Aorta (tissue), 5 donors: ENCODE data around the gene CACNB1. TPM values are rescaled to one million over a fixed set of nuclear protein-coding genes. Genes with fewer than 3 reads are reported as not detected.

Experiments used
- ATAC-seq: fragments of 200-7000 bp; cut with Tn5 transposase; one replicate; pipeline ENCODE4 v1.9.1; 2022; ENCODE audit warnings: moderate library complexity; ENCODE audit not compliant: low FRiP score
- DNase-seq, 2 donors: peaks; one replicate each; pipeline ENCODE4 v3.0.0-alpha.2; 2020
- H3K27ac ChIP-seq, 2 donors: one replicate each; pipeline ENCODE4 v1.5.1; 2013; ENCODE audit warnings: low read length in 2 of 2, mild to moderate bottlenecking in 2 of 2, moderate library complexity in 2 of 2, control low read depth in 1 of 2, inconsistent platforms in 1 of 2, low read depth in 1 of 2
- H3K27me3 ChIP-seq, 2 donors: one replicate each; pipeline ENCODE4 v1.6.1; 2013; ENCODE audit warnings: control low read depth in 1 of 2, low read length in 1 of 2, mild to moderate bottlenecking in 1 of 2, moderate library complexity in 1 of 2; ENCODE audit not compliant: insufficient read depth in 2 of 2, control insufficient read depth in 1 of 2
- H3K36me3 ChIP-seq, 2 donors: one replicate each; pipeline ENCODE4 v1.6.1; 2013; ENCODE audit warnings: control low read depth in 1 of 2, low read length in 1 of 2, mild to moderate bottlenecking in 1 of 2; ENCODE audit not compliant: insufficient read depth in 2 of 2, control insufficient read depth in 1 of 2
- H3K4me1 ChIP-seq, 2 donors: one replicate each; pipeline ENCODE4 v1.6.1; 2013; ENCODE audit warnings: low read length in 2 of 2, control low read depth in 1 of 2, mild to moderate bottlenecking in 1 of 2, moderate library complexity in 1 of 2; ENCODE audit not compliant: insufficient read depth in 2 of 2, control insufficient read depth in 1 of 2
- H3K4me3 ChIP-seq, 2 donors: one replicate each; pipeline ENCODE4 v1.5.1; 2013; ENCODE audit warnings: low read length in 2 of 2, control low read depth in 1 of 2, mild to moderate bottlenecking in 1 of 2
- H3K9me3 ChIP-seq: one replicate; pipeline ENCODE4 v1.6.1; 2013; ENCODE audit warnings: mild to moderate bottlenecking, low read length; ENCODE audit not compliant: control insufficient read depth
- WGBS, 2 donors: extraction: QIAGEN DNeasy Blood & Tissue Kit; methylation state at CpG; one replicate each; pipeline ENCODE4 v1.1.7; 2013; 5-methylcytosine and 5-hydroxymethylcytosine counted together
- intact Hi-C, 2 donors: fragments of 100-400 bp; cut with DNase I; formaldehyde crosslinking; loops; one replicate each; pipeline versions ENCODE4 v1.14.2 to v1.15.0; 2022
- polyA plus RNA-seq, 2 donors: library from polyadenylated mRNA; stranded (reverse); fragments of 200-250 nt; gene quantifications; one replicate each; pipeline ENCODE4 v1.2.3, GENCODE V29; 2013
- total RNA-seq, 2 donors: library from RNA; stranded (reverse); fragmentation: NEBNext Ultra II Directional; extraction: Animal tissue kit (Norgen Biotek cat#: 25700); gene quantifications; one replicate each; pipeline ENCODE4 v1.2.1, GENCODE V29; 2021
- donor health status: healthy with polysubstance abuse.
- donor health status: Bipolar disorder and iron deficiency.
- donor health status: DM: no; HTN: no; CAD: no.
- donor health status: DM: no; HTN: no; CAD: no.
- donor health status: DM: yes; HTN: yes; CAD: no.

The CACNB1 gene
- total and polyA plus RNA-seq, 4 donors = 1.9 to 50.6 (median 30.6) TPM

DNA sequence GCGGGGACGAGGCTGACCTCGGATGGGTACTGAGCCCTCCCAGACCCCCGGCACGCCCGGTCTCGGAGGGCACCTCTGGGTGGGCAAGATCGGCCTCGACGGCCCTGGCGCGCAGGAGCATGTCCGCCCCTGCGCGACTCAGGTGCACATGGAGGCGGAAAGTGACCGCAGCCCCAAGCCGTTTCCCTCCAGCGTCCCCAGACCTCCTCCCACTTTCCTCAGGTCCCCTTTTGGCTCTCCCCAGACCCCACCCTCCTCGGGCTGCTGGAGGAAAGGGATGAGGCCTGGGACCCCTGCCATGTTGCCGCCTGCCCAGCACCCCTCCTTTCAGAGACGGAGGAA is 12.6 kb upstream of the CACNB1 start:
- Histone ChIP-seq H3K4me3 (no peak overlapping the region), H3K27me3 (no peaks in the 10 kb centered on the region), H3K9me3 (no peaks in the 10 kb centered on the region), H3K36me3 (no peaks in the 10 kb centered on the region), H3K4me1 (no peaks in the 10 kb centered on the region), H3K27ac (peak overlapping the region in 1 of 2 donors; percentile 34)
- ATAC-seq = no peak
- DNase-seq = no peak
- intact Hi-C loops = no loop called here
- 5 to 8% methylated on average over 21 to 22 of the region's 22 CpGs for WGBS, 2 donors

DNA sequence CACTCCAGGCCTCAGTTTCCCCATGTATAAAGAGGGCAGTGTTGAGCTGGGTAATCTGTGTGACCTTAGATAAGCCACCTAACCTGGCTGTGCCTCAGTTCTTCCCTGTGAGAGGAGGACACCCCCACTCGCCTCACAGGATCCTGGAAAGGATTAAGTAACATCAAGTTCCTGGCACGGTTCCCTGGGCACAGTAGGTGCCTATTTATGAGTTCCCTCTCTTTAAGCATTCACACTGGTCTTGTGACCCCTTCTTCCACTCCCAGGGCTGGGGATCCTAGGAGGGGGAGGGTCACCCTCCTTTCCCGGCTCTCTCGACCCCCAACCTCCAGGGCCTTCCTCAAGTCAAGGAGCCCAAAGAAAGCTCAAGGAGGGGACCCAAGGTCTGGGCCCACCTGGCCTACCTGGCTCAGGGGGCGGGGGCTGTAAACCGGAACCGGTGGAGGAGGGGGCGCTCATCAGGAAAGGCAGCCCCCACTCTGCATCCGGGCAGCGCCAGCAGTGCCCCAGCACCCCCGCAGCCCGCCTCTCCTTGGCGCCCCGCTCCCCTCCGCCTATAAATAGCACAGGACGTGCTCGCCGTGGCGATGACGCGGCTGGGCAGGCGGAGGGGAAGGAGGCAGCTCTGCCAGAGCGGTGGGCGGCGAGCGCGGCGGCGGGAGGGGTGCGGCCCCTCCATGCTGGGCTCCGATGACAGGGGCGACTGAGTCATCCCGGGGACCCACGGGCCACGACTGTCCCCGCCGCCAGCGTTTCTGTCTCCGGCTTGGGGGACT is 12.0 kb upstream of the CACNB1 start:
- DNase-seq = peak; percentile 94 to 97
- H3K27me3 ChIP-seq = no peaks in the 10 kb centered on the region
- 0 to 1% methylated on average over 39 of the region's 39 CpGs for WGBS, 2 donors
- no peaks in the 10 kb centered on the region for H3K36me3 ChIP-seq
- ATAC-seq = peak; percentile 90
- no peaks in the 10 kb centered on the region for H3K4me1 ChIP-seq
- peak overlapping the region in 1 of 2 donors; percentile 34 for H3K27ac ChIP-seq
- H3K4me3 ChIP-seq = no peak overlapping the region
- intact Hi-C loops = no loop called here
- H3K9me3 ChIP-seq = no peaks in the 10 kb centered on the region

DNA sequence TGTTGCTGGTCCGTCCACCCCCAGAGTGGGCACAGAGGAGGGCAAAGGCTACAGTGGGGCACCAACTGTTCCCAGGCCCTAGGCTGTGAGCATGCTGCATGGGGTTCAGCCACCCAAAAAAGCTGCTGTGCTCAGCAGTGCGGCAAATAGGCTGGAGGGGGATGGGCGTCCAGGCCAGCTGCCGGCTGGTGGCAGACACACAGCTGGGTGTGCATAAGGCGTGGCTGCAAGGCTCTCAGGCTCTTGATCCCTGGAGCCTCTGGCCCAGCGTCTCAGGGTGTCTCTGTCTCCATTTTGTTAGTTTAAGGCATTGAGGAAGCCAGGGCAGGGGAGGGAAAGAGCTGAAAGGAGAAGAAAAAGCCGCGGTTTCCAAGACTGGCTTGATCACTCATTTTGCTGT is 11.4 kb upstream of the CACNB1 start:
- 53 to 57% methylated on average over 8 of the region's 8 CpGs for WGBS, 2 donors
- H3K9me3 ChIP-seq = no peaks in the 10 kb centered on the region
- no peaks in the 10 kb centered on the region for H3K4me1 ChIP-seq
- intact Hi-C loops = no loop called here
- H3K4me3 ChIP-seq = no peak overlapping the region
- no peak overlapping the region for H3K27ac ChIP-seq
- peaks cover 0 to 3% of the 10 kb centered on the region in 2 donors for H3K36me3 ChIP-seq
- DNase-seq (no peak), ATAC-seq (no peak)
- H3K27me3 ChIP-seq = no peaks in the 10 kb centered on the region

DNA sequence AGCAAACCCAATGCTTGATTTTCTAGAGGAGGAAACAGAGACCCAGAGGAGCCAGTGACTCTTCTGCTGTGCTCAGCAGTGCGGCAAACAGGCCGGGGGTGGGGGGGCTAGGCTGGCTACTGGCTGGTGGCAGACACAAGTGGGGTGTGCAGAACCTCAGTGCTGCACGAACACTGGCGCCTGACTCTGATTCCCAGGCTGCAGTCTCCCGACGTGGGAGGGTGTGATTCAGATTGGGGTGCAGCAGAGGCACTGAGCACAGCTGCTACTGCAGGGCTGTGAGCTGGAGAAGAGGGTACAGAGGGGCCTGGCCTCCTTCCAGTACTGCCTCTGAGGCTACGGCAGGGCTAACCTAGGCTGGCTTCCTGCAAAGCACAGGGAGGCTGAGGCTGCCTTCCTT is 10.7 kb upstream of the CACNB1 start:
- Histone ChIP-seq H3K27ac (no peak overlapping the region), H3K9me3 (no peaks in the 10 kb centered on the region), H3K4me3 (no peak overlapping the region), H3K36me3 (peaks cover 0 to 3% of the 10 kb centered on the region in 2 donors), H3K4me1 (no peaks in the 10 kb centered on the region), H3K27me3 (no peaks in the 10 kb centered on the region)
- intact Hi-C loops = no loop called here
- ATAC-seq (no peak), DNase-seq (no peak)
- 62 to 65% methylated on average over 7 of the region's 7 CpGs for WGBS, 2 donors

DNA sequence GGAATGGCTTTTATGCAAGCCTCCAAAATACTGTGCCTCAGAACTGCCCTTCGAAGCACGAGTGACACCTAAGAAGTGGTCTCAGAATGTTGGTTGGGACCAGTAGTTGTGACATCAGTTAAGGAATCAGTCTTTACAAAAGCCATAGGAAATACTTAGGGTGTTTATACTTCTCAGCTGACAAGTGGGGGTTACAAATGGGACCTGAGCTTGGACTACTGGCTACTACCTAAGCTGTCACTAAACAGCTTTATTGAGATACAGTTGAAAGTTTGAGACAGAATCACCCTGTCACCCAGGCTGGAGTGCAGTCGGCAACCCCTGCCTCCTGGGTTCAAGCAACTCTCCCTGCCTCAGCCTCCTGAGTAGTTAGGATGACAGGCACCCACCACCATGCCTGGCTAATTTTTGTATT is 7.7 kb upstream of the CACNB1 start:
- 72 to 76% methylated on average over 3 of the region's 3 CpGs for WGBS, 2 donors
- ATAC-seq = no peak
- Histone ChIP-seq H3K4me1 (peaks cover 0 to 2% of the 10 kb centered on the region in 2 donors), H3K27ac (no peak overlapping the region), H3K36me3 (peaks cover 0 to 3% of the 10 kb centered on the region in 2 donors), H3K27me3 (no peaks in the 10 kb centered on the region), H3K9me3 (no peaks in the 10 kb centered on the region), H3K4me3 (no peak overlapping the region)
- intact Hi-C loops = no loop called here
- DNase-seq = no peak

DNA sequence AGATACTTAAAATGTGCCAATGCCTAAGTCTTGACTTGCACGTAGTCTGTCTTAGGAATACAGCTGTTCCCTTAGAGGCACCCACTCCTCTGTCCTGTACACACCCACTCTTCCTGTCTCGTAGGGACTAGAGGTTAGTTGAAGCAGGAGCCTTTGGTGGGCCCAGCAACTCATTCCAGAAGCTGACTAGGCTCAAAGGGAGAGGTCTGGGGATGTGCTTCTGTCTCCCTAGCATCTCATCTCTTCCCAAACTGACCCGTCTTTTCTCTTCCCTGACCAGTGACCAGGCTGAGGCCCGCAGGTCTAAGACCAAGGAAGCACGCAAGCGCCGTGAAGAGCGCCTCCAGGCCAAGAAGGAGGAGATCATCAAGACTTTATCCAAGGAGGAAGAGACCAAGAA is 6.8 kb upstream of the CACNB1 start:
- H3K4me3 ChIP-seq = no peak overlapping the region
- no peak overlapping the region for H3K27ac ChIP-seq
- H3K9me3 ChIP-seq = no peaks in the 10 kb centered on the region
- no peaks in the 10 kb centered on the region for H3K27me3 ChIP-seq
- peaks cover 0 to 2% of the 10 kb centered on the region in 2 donors for H3K4me1 ChIP-seq
- H3K36me3 ChIP-seq = peaks cover 0 to 3% of the 10 kb centered on the region in 2 donors
- WGBS, 2 donors = 79 to 83% methylated on average over 8 of the region's 8 CpGs
- no peak for DNase-seq
- intact Hi-C loops = no loop called here
- ATAC-seq = no peak

DNA sequence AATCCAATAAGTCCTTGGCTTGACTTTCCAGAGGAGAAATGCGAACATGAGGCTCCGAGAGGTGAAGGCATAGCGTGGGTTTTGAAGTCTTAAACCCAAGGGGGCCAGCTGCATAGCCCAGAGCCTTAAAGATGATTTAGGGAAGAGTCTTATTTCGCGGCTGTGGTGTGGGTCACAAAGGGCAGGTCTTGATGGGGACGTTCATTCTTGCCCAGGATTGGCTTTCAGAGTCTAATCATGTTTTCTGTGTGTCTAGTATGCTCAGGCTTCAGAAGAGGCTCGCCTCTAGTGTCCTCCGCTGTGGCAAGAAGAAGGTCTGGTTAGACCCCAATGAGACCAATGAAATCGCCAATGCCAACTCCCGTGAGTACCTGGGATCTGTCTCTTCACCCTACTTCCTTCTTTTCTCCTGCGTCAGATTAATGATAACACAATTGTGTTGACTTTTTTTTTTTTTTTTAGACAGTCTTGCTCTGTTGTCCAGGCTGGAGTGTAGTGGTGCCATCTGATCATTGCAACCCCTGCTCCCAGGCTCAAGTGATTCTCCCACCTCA is 3.6 kb upstream of the CACNB1 start:
- Histone ChIP-seq H3K9me3 (no peaks in the 10 kb centered on the region), H3K4me1 (peaks cover 0 to 2% of the 10 kb centered on the region in 2 donors), H3K27ac (no peak overlapping the region), H3K36me3 (peaks cover 0 to 3% of the 10 kb centered on the region in 2 donors), H3K27me3 (no peaks in the 10 kb centered on the region), H3K4me3 (peak overlapping the region; percentile 70 to 99)
- 47 to 50% methylated on average over 11 of the region's 11 CpGs for WGBS, 2 donors
- ATAC-seq (no peak), DNase-seq (no peak)
- intact Hi-C loops = no loop called here

DNA sequence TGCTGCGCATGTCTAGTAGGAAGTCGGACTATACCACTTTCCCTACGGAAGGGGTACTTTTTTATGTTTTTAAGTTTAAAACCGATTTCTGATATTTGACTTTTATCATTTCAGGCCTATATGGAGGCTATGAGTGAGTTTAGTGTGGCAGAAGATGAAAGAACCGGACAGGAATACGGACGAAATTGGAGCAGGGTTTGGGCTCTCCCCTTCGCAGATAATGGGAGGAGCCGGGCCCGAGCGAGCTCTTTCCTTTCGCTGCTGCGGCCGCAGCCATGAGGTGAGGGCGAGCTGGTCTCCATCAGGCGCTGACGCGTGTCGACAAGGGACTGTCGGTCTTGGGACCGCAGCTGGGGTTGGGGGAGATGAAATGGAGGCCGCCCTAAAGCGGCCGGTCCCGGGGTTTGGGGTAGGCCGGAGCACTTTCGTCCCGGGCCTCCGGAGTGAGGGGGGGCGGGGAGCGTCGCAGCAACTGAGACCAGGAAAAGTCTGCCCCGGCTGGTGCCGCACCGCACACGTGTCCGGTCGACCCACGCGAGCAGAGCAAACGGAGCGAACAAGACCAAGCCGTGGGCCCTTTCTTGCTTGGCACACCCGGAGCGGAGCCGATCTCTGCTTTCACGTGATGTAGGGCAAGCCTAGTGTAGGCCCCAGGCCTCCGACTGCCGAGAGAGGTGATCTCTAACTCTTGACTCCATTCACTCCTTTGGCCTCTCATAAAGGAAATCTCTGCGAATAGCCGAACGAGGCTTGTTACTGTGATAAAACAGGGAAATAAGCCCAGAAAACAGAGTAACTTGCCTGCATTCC is 2.8 kb upstream of the CACNB1 start, which contains the start of gene RPL19:
Gene RPL19, plus strand, starts transcription at position 214 of the 810 bp plus-strand sequence. Its CDS starts 62 bp downstream, at position 276.
- peak; percentile 86 for ATAC-seq
- Histone ChIP-seq H3K27me3 (no peaks in the 10 kb centered on the region), H3K36me3 (peaks cover 0 to 3% of the 10 kb centered on the region in 2 donors), H3K4me1 (peaks cover 0 to 3% of the 10 kb centered on the region in 2 donors), H3K27ac (peak within 1 kb of the TSS; percentile 38 to 97), H3K4me3 (peak within 1 kb of the TSS; percentile 70 to 99), H3K9me3 (no peaks in the 10 kb centered on the region)
- 1% methylated on average over 51 to 52 of the region's 52 CpGs for WGBS, 2 donors
- peak; percentile 88 to 92 for DNase-seq
- intact Hi-C loops = no loop called here
